NB4 (cell line): ENCODE data around the gene SUCLG2.

ENCODE experiments used
- DNase-seq: peaks from one replicate; pipeline ENCODE4 v3.0.0; 2010; ENCODE audit warnings: low read depth
- H3K4me3 ChIP-seq: one replicate; pipeline ENCODE4 v1.5.1; 2011; ENCODE audit warnings: mild to moderate bottlenecking, low read depth, low read length, moderate library complexity
- MYC ChIP-seq: IDR thresholded peaks from 2 replicates; pipeline ENCODE4 v1.6.1; 2011; ENCODE audit warnings: low read depth, low read length
- POLR2A ChIP-seq: IDR thresholded peaks from 2 replicates; pipeline ENCODE4 v1.6.1; 2011; ENCODE audit warnings: mild to moderate bottlenecking; ENCODE audit not compliant: insufficient read length; ENCODE audit errors: extremely low read depth
- TF ChIP-seq, protein P1 (sequence below): IDR thresholded peaks from one replicate; pipeline ENCODE4 v1.5.1; 2012; ENCODE audit warnings: low read depth, low read length
- TF ChIP-seq, protein P2 (sequence below): IDR thresholded peaks from 2 replicates; pipeline ENCODE4 v1.6.1; 2011; ENCODE audit warnings: low read depth, low read length

Gene SUCLG2

DNA sequence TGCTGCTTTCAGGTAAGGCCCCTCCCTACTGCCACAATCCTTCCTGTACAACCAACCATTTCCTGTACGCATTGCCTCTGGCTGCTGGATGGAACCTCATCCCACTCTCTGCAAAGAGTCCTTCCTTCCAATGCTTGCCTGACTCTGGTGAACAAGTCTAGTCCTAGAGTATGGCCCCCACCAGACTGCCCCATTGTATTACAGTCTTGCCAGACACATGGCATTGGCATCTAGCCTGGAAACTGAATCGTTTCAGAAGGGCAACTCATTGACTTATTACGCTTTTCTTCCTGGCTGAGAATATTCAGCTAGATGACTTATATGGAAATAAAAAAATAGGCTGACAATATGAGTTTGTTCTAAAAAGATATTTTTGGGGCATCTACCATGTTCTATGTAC, 170.3 kb downstream of the SUCLG2 start:
- no peak for DNase-seq
- H3K4me3 ChIP-seq = no peak overlapping the region
- no peak for TF ChIP-seq MYC
- TF ChIP-seq, protein P1, sequence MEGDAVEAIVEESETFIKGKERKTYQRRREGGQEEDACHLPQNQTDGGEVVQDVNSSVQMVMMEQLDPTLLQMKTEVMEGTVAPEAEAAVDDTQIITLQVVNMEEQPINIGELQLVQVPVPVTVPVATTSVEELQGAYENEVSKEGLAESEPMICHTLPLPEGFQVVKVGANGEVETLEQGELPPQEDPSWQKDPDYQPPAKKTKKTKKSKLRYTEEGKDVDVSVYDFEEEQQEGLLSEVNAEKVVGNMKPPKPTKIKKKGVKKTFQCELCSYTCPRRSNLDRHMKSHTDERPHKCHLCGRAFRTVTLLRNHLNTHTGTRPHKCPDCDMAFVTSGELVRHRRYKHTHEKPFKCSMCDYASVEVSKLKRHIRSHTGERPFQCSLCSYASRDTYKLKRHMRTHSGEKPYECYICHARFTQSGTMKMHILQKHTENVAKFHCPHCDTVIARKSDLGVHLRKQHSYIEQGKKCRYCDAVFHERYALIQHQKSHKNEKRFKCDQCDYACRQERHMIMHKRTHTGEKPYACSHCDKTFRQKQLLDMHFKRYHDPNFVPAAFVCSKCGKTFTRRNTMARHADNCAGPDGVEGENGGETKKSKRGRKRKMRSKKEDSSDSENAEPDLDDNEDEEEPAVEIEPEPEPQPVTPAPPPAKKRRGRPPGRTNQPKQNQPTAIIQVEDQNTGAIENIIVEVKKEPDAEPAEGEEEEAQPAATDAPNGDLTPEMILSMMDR = no peak
- no peak for TF ChIP-seq POLR2A
- TF ChIP-seq, protein P2, sequence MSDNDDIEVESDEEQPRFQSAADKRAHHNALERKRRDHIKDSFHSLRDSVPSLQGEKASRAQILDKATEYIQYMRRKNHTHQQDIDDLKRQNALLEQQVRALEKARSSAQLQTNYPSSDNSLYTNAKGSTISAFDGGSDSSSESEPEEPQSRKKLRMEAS = no peak

DNA sequence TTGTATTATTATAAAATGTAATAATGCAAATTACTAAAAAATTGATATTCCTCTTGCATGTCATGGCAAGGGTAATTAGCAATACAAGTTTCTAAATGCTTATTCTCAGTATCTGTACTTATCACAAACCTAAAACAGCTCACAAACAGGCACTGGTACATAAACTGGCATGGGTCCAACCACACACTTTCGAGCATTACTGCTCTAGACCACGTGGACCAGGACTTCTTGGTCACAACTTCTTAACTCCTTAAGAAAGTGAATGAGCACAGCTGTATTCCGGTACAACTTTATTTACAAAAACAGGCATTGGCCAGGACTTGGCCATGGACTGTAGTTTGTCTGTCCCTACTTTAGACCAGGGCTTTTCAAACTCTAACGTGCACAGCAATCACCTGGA, 173.3 kb downstream of the SUCLG2 start:
- TF ChIP-seq POLR2A (no peak), MYC (no peak)
- TF ChIP-seq, protein P2 = no peak
- TF ChIP-seq, protein P1 = no peak
- H3K4me3 ChIP-seq = no peak overlapping the region
- no peak for DNase-seq

DNA sequence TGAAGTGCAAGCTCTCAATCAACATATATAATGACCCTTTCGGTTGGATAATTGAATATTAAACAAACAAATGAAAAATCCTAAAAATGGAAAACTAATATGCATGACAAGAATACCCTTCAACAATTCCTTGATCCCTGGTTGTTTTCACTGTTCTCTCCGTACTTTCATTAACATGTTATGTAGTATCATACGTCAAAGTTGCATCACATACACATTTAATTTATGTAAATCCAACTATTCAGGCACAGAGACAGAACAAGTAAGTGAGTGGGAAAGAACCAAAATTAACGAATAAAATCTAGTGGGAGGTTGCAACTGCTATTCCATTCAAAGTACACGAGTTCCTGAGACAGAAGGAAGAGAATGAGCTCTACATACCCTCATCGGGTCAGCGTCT, 176.0 kb downstream of the SUCLG2 start:
- TF ChIP-seq MYC (no peak), POLR2A (no peak)
- TF ChIP-seq, protein P1 = no peak
- TF ChIP-seq, protein P2 = no peak
- no peak for DNase-seq

DNA sequence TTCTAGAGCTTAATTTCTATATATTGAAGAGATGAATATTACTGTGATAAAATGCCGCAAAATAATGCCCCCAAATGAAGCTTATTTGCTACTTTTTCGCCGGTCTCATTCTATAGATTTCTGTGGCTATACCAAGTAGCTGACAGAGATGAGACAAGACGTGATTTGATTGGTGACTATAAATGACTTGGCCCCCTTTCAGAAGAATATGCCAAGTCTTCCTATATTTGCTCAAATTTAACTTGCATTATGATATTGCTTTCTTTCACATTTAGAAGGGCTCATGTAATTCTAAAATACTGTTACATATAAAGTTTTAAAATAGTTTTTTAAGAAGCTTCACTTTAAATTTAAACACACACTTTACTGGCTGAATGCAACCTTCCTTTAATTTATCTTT, 180.1 kb downstream of the SUCLG2 start:
- DNase-seq = no peak
- no peak for TF ChIP-seq POLR2A
- TF ChIP-seq, protein P2 = no peak
- TF ChIP-seq, protein P1 = no peak
- no peak for TF ChIP-seq MYC

More for the DNA sequence above, 176.0 kb downstream of the SUCLG2 start:
- no peak overlapping the region for H3K4me3 ChIP-seq

DNA sequence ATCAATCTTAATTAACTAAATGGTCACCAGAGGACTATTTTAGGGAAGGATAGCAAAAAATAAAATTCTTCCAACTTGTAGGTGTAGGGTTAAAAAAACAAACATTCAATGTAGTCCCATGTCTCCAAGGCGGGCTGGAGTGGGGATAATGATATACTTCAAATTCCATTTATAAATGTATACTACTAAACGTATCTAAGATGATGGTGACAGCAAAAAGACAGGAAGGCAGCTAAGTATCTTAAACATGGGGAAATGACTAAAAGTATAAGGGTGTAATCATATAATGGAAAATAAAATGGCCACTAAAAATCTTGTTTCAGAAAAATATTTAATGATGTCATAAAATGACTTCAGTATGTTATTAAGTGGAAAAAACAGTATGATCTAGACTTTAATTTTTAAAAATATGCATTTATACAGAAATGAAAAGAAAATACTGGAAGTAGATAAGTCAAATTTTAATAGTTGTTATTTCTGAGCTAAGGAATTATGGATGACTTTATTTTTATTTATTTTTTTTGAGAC, 181.7 kb downstream of the SUCLG2 start:
- H3K4me3 ChIP-seq = no peak overlapping the region
- DNase-seq = no peak
- TF ChIP-seq POLR2A (no peak), MYC (no peak)
- TF ChIP-seq, protein P2 = no peak
- TF ChIP-seq, protein P1 = no peak

More for the DNA sequence above, 180.1 kb downstream of the SUCLG2 start:
- no peak overlapping the region for H3K4me3 ChIP-seq

DNA sequence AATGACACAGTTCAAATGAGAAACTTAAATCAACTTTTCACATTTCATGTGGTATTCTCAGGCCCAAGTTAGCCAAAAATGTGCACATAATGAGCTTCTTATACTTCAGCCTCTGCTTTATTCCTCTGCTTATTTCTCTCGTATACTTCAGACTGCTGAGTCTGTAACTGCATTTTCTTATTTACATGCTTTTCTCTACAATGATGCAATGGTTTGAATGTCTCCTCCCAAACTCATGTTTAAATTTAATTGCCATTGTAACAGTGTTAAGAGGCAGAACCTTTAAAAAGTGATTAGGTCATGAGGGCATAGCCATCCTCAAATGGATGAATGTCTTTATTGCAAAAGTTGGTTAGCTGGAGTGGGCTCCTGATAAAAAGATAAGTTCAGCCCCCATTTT, 184.2 kb downstream of the SUCLG2 start:
- TF ChIP-seq, protein P1 = no peak
- TF ChIP-seq POLR2A = no peak
- TF ChIP-seq, protein P2 = no peak
- no peak for TF ChIP-seq MYC
- no peak for DNase-seq
- H3K4me3 ChIP-seq = no peak overlapping the region
